ENCODE results near the gene ZNF513. TPM values are rescaled to one million over a fixed set of nuclear protein-coding genes. Genes with fewer than 3 reads are reported as not detected.

Gene ZNF513
- total RNA-seq, 1 donor from 2014 or later, result 5.1 TPM

GRCh38 chr2:27381577-27382181 lies 1.1 kb upstream of the ZNF513 start:
- DNase-seq, result no peak

GRCh38 chr2:27379836-27380625 lies 503 bp downstream of the ZNF513 start:
- DNase-seq, result peak; percentile 27

- no peak for DNase-seq
These were observed 1.1 kb downstream of the ZNF513 start for GRCh38 chr2:27379383-27379835.

- no peak for DNase-seq
These were observed 1.7 kb downstream of the ZNF513 start for GRCh38 chr2:27378809-27379290.

- no peak for DNase-seq
These were observed 2.3 kb downstream of the ZNF513 start for GRCh38 chr2:27378096-27378808.

GRCh38 chr2:27377618-27378095 lies 2.9 kb downstream of the ZNF513 start:
- DNase-seq, result no peak

- no peak for DNase-seq
These were observed 3.5 kb downstream of the ZNF513 start for GRCh38 chr2:27376866-27377617.

GRCh38 chr2:27376151-27376865 lies 4.2 kb downstream of the ZNF513 start:
- DNase-seq, result no peak

- DNase-seq, result no peak
These were observed 4.9 kb downstream of the ZNF513 start for GRCh38 chr2:27375513-27376099.

- no peak for DNase-seq
These were observed 7.0 kb downstream of the ZNF513 start for GRCh38 chr2:27373567-27373966.

GRCh38 chr2:27372937-27373336 lies 7.6 kb downstream of the ZNF513 start:
- DNase-seq, result no peak

GRCh38 chr2:27370816-27371620 lies 9.5 kb downstream of the ZNF513 start:
- no peak for DNase-seq

- DNase-seq, result peak; percentile 99
These were observed 10.3 kb downstream of the ZNF513 start, which contains the start of the genes EIF2B4 and SNX17 for GRCh38 chr2:27370026-27370815. Gene EIF2B4, minus strand, starts transcription at chr2:27370338. Its CDS starts 24 bp downstream, at chr2:27370314. Gene SNX17, plus strand, starts transcription at chr2:27370616. Its CDS starts 128 bp downstream, at chr2:27370744.

- peak; percentile 73 for DNase-seq
These were observed 11.0 kb downstream of the ZNF513 start for GRCh38 chr2:27369471-27370025.

GRCh38 chr2:27363933-27364332 lies 16.6 kb downstream of the ZNF513 start:
- no peak for DNase-seq

- DNase-seq, result no peak
These were observed 17.7 kb downstream of the ZNF513 start for GRCh38 chr2:27362678-27363420.

- DNase-seq, result peak; percentile 94
These were observed 24.0 kb downstream of the ZNF513 start, which contains the start of gene GTF3C2 for GRCh38 chr2:27356382-27357181. Gene GTF3C2, minus strand, starts transcription at chr2:27356764. Its CDS starts 13,210 bp downstream, at chr2:27343554.

Measured in skin of body (tissue), 2 donors.